Heart right ventricle (tissue), 16 donors: Measurements from ENCODE around the gene EMP2. TPM values are rescaled to one million over a fixed set of nuclear protein-coding genes. Genes with fewer than 3 reads are reported as not detected.

Source experiments
- ATAC-seq, 8 donors: fragments of 200-7000 bp; cut with Tn5 transposase; one replicate each; pipeline ENCODE4 v1.9.1; 2020; ENCODE audit warnings: mild to moderate bottlenecking in 8 of 8, moderate library complexity in 8 of 8, moderate number of reproducible peaks in 1 of 8
- DNase-seq, 2 donors: peaks; one replicate each; pipeline ENCODE4 v3.0.0-alpha.2; 2020
- H3K27ac ChIP-seq, 10 donors: fragments of 200-600 bp; sonication (generic) in 2 of 10; one replicate each; pipeline versions ENCODE4 v1.5.0 to v1.8.0; 2020 to 2022; ENCODE audit warnings: mild to moderate bottlenecking in 3 of 10
- H3K27me3 ChIP-seq, 7 donors: fragments of 200-600 bp; one replicate each; pipeline ENCODE4 v1.8.0; 2021 to 2022; ENCODE audit warnings: mild to moderate bottlenecking in 2 of 7
- H3K36me3 ChIP-seq, 9 donors: fragments of 200-600 bp; sonication (generic) in 1 of 9; one replicate each; pipeline versions ENCODE4 v1.5.0 to v1.8.0; 2020 to 2022; ENCODE audit warnings: mild to moderate bottlenecking in 2 of 9
- H3K4me1 ChIP-seq, 9 donors: fragments of 200-600 bp; sonication (generic) in 1 of 9; one replicate each; pipeline versions ENCODE4 v1.5.0 to v1.8.0; 2020 to 2022; ENCODE audit warnings: mild to moderate bottlenecking in 4 of 9
- H3K4me3 ChIP-seq, 10 donors: fragments of 200-600 bp; sonication (generic) in 2 of 10; one replicate each; pipeline versions ENCODE4 v1.5.0 to v1.8.0; 2020 to 2022; ENCODE audit warnings: mild to moderate bottlenecking in 7 of 10, moderate library complexity in 2 of 10
- H3K9me3 ChIP-seq, 11 donors: fragments of 200-600 bp in 10 of 11; sonication (generic) in 2 of 11; one replicate each; pipeline versions ENCODE4 v1.5.0 to v1.8.0; 2013 to 2022; ENCODE audit warnings: mild to moderate bottlenecking in 2 of 11, control low read depth in 1 of 11, moderate library complexity in 1 of 11
- WGBS, 2 donors: extraction: QIAGEN DNeasy Blood & Tissue Kit; methylation state at CpG; one replicate each; pipeline ENCODE4 v1.1.7; 2013; ENCODE audit warnings: inconsistent platforms in 1 of 2; 5-methylcytosine and 5-hydroxymethylcytosine counted together
- intact Hi-C, 10 donors: fragments of 100-400 bp; cut with DNase I; formaldehyde crosslinking; loops; one replicate each; pipeline versions ENCODE4 v1.11.1 to v1.14.2; 2022
- polyA plus RNA-seq, 2 donors: library from polyadenylated mRNA; stranded (reverse); fragments of 200-250 nt; gene quantifications; one replicate each; pipeline ENCODE4 v1.2.3, GENCODE V29; 2013
- total RNA-seq, 10 donors: library from RNA; stranded (reverse); fragmentation: NEBNext Ultra II Directional in 3 of 10; extraction: Animal tissue kit (Norgen Biotek cat#: 25700) in 3 of 10; gene quantifications; one replicate each; pipeline versions ENCODE4 v1.2.1 to v1.2.4, GENCODE V29; 2021 to 2023
- TF ChIP-seq, protein P1 (sequence below), 9 donors: fragments of 200-600 bp; sonication (generic) in 2 of 9; IDR thresholded peaks; one replicate each; pipeline versions ENCODE4 v1.5.0 to v1.8.0; 2021 to 2022; ENCODE audit warnings: antibody characterized with exemption in 9 of 9, mild to moderate bottlenecking in 5 of 9, moderate library complexity in 1 of 9
- donor health status: Arrhythmogenic right ventricular cardiomyopathy.
- donor health status: ischemic (EF 13 %, LVEDD 7.1; RV severe dilation, severe dysfunction).
- donor health status: healthy with polysubstance abuse.
- donor health status: DM: no; HTN: yes; CAD: no.
- donor health status: DM: no; HTN: no; CAD: no.
- donor health status: ischemic (EF 25% LVEDD 6.9; RV normal size, moderate dysfunction).
- donor health status: ischemic (EF 25% LVEDD 5.7; RV mildly dilated, moderate dysfunction).
- donor health status: healthy.
- donor health status: DM: yes; HTN: yes; CAD: no.
- donor health status: Ischemic cardiomyopathy.
- donor health status: ischemic (EF 35%, LVEDD 5.7; RV mildly dilated, moderate dysfunction).
- donor health status: nonischemic (EF 11% LVEDD 7.7; RV severe dilation, severe dysfunction).
- donor health status: DM: yes; HTN: yes; CAD: no.
- donor health status: PGD.
- donor health status: ischemic (EF 29% LVEDD 5.4; RV normal size, mild dysfunction).
- donor health status: nonischemic (EF 23%, LVEDD 6.1; RV moderate dilation, normal function).

EMP2 gene
- total and polyA plus RNA-seq, 12 donors = 36.1 to 108 (median 58.6) TPM

DNA sequence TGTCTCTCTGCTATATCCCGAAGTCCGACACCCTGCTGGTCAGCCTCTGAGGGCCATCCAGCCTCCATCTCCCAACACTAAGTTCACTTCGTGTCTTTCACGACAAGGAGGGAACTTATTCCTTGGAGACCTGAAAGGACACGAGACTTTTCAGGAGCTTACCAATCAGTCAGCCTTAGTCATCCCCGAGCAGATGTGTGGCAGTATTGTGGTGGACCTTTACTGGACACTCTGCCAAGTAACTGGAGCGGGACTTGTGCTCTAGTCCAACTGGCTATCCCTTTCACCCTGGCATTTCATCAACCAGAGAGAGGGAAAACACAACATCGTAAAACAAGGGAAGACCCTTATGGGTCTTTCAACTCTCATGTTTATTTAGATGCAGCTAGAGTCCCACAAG, 87.1 kb downstream of the EMP2 start:
- intact Hi-C loops = loop anchor here in 1 of 10 donors (10.0 kb wide), 1 partner anchor 48 kb away; no protein-coding TSS in a partner anchor
- Histone ChIP-seq H3K27me3 (no peaks in the 10 kb centered on the region), H3K36me3 (peaks cover 0 to 3% (median 0%) of the 10 kb centered on the region in 9 donors), H3K27ac (no peak overlapping the region), H3K4me1 (peaks cover 0 to 5% (median 0%) of the 10 kb centered on the region in 9 donors), H3K4me3 (no peak overlapping the region), H3K9me3 (peaks cover 0 to 17% (median 6%) of the 10 kb centered on the region in 11 donors)
- 93 to 96% methylated on average over 8 of the region's 8 CpGs for WGBS, 2 donors
- TF ChIP-seq, protein P1, sequence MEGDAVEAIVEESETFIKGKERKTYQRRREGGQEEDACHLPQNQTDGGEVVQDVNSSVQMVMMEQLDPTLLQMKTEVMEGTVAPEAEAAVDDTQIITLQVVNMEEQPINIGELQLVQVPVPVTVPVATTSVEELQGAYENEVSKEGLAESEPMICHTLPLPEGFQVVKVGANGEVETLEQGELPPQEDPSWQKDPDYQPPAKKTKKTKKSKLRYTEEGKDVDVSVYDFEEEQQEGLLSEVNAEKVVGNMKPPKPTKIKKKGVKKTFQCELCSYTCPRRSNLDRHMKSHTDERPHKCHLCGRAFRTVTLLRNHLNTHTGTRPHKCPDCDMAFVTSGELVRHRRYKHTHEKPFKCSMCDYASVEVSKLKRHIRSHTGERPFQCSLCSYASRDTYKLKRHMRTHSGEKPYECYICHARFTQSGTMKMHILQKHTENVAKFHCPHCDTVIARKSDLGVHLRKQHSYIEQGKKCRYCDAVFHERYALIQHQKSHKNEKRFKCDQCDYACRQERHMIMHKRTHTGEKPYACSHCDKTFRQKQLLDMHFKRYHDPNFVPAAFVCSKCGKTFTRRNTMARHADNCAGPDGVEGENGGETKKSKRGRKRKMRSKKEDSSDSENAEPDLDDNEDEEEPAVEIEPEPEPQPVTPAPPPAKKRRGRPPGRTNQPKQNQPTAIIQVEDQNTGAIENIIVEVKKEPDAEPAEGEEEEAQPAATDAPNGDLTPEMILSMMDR (IDR thresholded peaks at IDR 0.05) = no peak
- no peak for ATAC-seq
- no peak for DNase-seq

DNA sequence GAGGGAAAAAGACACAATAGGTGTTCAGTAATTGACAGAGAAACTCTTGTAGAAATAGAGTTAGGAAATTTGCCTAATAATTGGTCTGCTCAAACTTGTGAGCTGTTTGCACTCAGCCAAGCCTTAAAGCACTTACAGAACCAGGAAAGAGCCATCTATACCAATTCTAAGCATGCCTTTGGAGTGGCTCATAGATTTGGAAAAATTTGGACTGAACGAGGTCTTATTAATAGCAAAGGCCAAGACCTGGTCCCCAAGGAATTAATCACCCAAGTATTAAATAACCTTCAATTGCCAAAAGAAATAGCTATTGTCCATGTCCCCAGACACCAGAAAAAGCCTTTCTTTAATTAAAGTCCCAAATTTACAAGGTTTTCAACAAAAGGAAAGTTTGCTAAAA, 90.3 kb downstream of the EMP2 start:
- no peak overlapping the region for H3K4me3 ChIP-seq
- no peak for ATAC-seq
- intact Hi-C loops = loop anchor here in 1 of 10 donors (10.0 kb wide), 1 partner anchor 45 kb away; no protein-coding TSS in a partner anchor

DNA sequence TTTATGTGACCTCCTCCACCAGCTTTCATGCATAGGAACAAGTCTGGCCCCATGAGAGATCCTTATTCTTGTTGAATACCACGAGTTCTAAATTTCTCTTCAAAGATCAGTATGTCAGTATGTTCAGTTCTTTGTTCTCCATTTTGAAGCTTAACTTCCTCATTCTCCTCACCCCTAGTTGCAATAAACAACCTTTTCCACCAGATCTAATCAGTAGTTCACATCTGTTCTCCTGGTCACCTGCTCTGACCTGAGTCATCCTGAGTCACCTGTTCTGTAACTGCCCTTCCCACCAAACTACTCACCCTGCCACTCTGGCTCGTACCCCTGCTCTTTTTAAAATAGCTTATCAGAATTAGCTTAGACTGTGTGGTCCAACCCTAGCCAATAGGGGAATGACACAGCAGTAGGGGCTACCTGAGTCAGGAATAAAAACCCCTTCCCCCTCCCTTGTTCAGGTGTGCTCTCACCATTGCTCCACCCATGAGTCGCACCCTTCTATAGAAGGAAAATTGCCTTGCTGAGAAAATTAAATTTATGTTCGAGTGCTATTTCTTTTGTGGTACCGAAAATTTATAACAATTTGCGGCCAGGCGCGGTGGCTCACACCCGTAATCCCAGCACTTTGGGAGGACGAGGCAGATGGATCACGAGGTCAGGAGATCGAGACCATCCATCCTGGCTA, 94.6 kb downstream of the EMP2 start:
- H3K27ac ChIP-seq = no peak overlapping the region
- H3K36me3 ChIP-seq = peaks cover 0 to 46% (median 12%) of the 10 kb centered on the region in 9 donors
- no peak for ATAC-seq
- no peak overlapping the region for H3K4me3 ChIP-seq
- H3K27me3 ChIP-seq = no peaks in the 10 kb centered on the region
- H3K4me1 ChIP-seq = peaks cover 0 to 5% (median 0%) of the 10 kb centered on the region in 9 donors
- 95 to 99% methylated on average over 12 of the region's 12 CpGs for WGBS, 2 donors
- peaks cover 0 to 21% (median 0%) of the 10 kb centered on the region in 11 donors for H3K9me3 ChIP-seq
- TF ChIP-seq, protein P1 (IDR thresholded peaks at IDR 0.05) = no peak
- no peak for DNase-seq
- intact Hi-C loops = loop anchor here in 1 of 10 donors (10.0 kb wide), 1 partner anchor 101 kb away; the partner anchor contains the start of gene ATF7IP2

More for the DNA sequence above, 90.3 kb downstream of the EMP2 start:
- WGBS, 2 donors = 47 to 55% methylated on average over 1 of the region's 1 CpG
- no peaks in the 10 kb centered on the region for H3K27me3 ChIP-seq
- H3K9me3 ChIP-seq = peaks cover 0 to 25% (median 5%) of the 10 kb centered on the region in 11 donors
- TF ChIP-seq, protein P1 (IDR thresholded peaks at IDR 0.05) = no peak
- H3K27ac ChIP-seq = no peak overlapping the region
- H3K36me3 ChIP-seq = peaks cover 0 to 3% (median 0%) of the 10 kb centered on the region in 9 donors
- H3K4me1 ChIP-seq = peaks cover 0 to 5% (median 0%) of the 10 kb centered on the region in 9 donors
- DNase-seq = no peak

DNA sequence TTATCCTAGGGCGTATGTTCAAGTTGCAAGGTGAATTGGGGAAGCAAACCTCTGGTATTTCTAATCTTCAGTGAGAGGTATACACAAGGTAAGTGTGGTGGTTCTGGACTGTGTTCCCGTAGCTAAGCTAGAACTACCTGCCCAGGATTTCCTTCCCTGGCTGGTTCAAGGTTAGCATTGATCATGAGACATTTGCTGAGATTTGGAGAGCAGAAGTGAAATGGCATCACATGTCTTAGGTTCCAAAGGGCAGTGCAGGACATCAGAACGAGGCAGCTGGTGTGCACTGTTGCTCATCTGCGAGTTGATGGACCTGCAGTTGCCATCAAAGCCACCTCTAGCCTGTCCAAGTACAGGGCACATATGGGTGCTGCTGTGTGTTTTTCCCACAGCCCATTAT, 95.2 kb downstream of the EMP2 start:
- TF ChIP-seq, protein P1 (IDR thresholded peaks at IDR 0.05) = no peak
- Histone ChIP-seq H3K27me3 (no peaks in the 10 kb centered on the region), H3K27ac (no peak overlapping the region), H3K4me3 (no peak overlapping the region), H3K4me1 (peaks cover 0 to 3% (median 0%) of the 10 kb centered on the region in 9 donors), H3K36me3 (peaks cover 0 to 52% (median 12%) of the 10 kb centered on the region in 9 donors), H3K9me3 (peaks cover 0 to 21% (median 0%) of the 10 kb centered on the region in 11 donors)
- intact Hi-C loops = loop anchor here in 1 of 10 donors (10.0 kb wide), 1 partner anchor 100 kb away; the partner anchor contains the start of gene ATF7IP2
- ATAC-seq (no peak), DNase-seq (no peak)
- WGBS, 2 donors = 98 to 99% methylated on average over 4 of the region's 4 CpGs
